ENCODE data around the gene FADS1.

The FADS1 gene

DNA sequence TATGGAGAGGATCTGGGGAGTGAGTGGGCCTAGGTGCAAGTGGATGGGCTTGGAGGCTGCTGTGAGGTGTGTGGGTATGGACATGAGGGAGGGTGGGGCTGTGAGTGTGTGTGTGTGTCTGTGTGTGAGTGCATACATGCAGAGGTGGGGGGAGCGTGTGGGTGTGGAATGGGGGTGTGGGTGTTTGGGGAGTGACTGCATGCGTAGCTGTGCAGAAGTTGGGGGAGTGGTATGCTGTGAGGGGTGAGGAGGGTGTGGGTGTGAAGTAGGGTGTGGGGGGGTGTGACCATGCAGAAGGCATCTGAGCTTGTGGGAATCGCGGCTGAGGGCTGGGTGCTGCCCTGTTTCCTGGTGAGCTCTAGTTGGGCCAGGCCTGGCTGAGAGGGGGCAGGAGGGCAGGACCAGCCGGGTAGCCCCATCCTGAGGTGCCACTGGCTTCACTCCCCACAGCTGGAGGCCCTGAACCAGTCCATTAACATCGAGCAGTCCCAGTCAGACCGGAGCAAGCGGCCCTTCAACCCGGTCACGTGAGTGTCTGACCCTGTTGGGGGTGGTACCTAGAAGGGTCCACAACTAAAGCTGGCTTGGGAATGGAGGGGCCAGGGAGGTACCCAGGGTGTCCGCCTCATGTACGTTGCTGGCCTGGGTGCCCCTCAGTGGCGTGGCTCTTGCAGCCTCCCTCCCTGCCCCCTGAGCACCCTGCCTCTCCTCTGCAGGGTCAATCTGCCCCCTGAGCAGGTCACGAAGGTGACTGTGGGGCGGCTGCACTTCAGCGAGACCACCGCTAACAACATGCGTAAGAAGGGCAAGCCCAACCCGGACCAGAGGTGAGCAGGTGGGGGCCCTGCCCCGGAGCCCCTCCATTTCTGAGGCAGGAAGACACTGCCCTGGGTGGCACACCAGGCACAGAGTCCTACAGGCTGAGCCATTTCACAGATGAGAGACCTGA lies 40.9 kb downstream of the FADS1 start:
- peak in 2 of 5 experiments; percentile 17 to 20 for DNase-seq

DNA sequence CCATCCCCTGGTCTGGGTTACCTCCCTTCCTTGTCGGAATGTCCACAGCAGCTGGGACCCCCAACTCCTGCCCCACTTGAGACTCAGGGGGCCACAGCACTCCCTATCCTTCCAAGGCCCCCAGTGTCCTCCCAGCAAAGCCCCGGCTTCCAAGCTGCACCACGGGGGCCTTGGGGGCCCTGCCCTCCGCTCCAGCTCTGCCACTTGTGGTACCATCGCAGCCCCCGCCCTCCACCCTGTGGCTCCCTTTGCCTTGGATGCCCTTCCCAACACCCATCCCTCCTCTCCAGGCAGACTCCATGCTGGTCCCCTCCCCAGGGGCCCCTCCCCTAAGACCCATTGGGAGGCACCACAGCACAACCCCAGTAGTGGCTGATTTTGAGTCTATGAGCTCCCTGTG lies 41.7 kb downstream of the FADS1 start:
- no peak for DNase-seq

DNA sequence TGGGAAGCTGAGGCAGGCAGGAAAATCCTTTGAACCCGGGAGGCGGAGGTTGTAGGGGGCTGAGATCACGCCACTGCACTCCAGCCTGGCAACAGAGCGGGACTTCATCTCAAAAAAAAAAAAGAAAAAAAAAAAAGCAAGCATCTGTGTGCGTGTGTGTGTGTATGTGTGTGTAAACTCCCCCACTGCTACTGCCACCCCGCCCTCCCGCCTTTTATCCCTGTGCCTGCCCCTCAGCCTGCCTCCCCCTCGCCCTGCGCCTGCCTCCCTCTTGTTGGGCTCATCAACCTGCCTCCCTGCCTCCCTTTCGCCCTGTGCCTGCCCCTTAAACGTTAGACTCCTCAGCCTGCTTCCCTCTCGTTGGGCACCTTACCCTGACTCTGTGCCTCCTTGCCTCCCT lies 42.4 kb downstream of the FADS1 start:
- DNase-seq, result no peak

DNA sequence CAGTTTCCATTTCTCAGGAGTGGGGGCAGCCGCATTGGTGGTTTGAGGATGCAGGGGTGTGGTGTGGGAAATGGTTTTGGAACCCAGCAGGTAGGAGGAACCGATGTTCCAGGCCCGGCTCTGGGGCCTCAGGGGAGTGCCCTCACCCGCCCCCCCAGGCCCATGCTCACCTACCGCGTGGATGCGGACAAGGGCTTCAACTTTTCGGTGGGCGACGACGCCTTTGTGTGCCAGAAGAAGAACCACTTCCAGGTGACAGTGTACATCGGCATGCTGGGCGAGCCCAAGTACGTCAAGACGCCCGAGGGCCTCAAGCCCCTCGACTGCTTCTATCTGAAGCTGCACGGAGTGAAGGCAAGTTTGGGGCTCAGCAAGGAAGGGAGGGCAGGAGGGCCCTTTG lies 43.0 kb downstream of the FADS1 start:
- DNase-seq, result no peak

DNA sequence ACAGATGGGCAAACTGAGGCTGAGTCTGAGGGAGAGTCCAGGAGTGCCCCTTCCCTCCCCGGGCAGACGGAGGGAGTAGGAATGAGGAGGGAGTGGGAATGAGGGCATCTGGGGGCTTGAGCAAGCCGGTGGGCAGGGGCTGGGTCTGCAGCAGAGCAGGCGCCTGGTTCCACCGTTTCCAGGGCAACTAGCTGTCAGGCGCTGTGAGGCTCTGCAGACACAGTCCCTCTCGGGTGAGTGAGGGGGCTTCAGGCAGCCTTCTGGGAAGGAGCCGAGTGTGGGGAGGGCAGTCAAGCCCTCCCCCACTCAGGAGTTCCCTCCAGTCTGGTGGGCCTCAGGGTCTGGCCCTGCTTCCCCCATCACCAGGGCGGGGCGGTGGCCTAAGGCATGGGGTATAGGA lies 43.4 kb downstream of the FADS1 start:
- DNase-seq, result no peak

DNA sequence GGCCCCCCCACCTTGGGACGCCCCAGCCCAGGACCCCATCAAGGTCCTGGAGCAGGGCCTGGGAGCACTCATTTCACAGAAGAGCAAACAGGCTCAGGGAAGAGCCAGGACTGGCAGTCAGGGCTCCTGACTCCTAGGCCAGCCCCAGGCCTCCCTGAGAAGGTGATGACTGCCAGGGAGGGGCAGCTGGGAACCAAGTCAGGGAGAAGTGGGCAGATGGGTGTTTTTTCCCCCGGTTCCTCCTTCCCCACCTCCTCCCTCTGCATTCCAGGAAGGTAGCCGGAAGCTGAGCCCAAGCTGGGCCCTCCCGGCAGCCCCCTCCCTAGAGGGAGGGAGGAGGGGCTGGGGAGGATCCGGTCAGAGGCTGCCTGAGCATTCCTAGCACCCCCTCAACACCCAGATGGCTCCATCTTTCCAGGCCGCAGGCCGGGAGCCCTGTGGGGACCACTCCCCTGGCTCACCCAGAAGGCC lies 44.8 kb downstream of the FADS1 start:
- no peak for DNase-seq

DNA sequence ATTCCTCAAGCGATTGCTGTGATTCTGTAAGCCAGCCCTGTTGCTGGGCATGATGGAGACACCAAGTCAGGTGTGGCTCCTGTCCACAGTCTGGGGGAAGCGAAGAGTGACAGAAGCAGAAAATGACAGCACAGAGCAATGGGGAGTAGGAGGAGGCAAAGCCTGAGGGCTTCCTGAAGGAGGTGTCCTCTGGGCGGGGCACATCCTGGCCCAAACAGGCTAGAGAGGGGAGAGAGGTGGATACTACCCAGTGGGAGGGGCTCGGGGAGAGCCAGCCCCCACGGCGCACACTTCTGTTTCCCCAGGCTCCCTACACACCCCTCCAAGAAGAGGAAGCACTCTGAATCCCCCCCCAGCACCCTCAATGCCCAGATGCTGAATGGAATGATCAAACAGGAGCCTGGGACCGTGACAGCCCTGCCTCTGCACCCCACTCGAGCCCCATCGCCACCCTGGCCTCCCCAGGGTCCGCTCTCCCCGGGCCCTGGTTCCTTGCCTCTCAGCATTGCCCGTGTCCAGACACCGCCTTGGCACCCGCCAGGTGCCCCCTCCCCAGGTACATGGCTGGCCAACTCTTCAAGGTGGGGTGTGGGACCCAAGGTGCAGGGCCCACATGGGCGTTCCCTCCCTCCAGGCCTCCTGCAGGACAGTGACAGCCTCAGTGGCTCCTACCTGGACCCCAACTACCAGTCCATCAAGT lies 45.5 kb downstream of the FADS1 start:
- no peak for DNase-seq

DNA sequence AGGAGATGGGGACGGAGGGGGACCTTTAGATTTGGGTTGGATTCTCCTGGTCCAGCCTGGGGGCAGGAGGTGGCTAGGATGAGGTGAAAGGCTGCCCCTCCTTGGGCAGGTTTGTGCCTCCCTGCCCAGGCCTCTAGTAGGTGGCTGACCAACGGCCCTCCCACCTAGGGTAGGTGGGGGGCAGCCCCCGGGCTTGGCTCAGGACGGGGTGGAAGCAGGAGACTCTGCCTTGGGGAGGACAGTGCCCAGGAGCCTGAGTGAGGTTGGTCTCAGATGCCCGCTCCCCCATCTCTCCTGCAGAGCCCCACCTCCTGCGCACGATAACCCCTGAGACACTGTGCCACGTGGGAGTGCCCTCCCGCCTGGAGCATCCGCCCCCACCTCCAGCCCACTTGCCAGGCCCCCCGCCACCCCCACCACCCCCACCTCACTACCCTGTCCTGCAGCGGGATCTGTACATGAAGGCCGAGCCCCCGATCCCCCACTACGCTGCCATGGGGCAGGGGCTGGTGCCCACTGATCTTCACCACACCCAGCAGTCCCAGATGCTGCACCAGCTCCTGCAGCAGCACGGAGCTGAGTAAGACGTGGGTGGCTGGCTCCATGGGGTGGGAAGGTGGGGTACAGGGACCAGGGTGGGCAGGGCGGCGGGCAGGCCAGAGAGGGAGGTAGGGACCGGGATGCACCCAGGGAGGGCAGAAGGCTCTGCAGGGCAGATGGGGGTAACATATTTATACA lies 46.7 kb downstream of the FADS1 start:
- DNase-seq, result no peak

DNA sequence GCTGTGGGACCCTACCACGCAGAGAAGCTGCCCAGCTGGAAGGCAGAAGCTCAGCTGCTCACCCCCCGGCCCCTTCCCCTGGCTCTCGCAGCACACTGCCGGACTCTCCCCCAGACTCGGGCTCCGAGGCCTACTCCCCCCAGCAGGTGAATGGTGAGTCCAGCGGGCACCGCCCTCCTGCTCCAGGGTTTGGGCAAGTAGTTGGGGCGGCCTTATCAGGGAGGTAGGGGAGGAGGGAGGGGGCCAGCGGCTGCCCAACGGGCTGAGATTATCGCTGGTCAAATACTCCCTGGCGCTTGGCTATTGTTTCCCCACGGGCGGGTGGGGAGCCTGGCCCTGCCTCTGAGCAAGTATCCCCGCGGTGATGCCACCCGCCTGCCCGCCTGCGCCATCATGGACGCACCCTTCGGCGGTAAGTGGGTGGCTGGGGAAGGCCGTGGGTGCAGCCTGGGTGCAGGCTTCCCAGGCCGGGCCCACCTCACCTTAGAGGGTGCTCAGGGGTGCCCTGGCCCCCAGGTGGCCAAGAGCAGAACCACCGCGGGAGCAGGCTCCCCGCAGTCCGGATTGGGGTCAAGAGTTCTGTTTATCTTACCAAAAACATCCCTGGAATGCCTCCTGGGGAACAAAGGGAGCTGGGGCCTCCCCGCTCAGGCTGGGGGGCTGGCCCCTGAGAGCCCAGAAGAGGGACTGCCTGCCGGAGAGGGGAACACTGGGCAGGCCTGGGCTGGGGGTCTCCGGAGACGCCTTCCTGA lies 47.5 kb downstream of the FADS1 start:
- no peak for DNase-seq

DNA sequence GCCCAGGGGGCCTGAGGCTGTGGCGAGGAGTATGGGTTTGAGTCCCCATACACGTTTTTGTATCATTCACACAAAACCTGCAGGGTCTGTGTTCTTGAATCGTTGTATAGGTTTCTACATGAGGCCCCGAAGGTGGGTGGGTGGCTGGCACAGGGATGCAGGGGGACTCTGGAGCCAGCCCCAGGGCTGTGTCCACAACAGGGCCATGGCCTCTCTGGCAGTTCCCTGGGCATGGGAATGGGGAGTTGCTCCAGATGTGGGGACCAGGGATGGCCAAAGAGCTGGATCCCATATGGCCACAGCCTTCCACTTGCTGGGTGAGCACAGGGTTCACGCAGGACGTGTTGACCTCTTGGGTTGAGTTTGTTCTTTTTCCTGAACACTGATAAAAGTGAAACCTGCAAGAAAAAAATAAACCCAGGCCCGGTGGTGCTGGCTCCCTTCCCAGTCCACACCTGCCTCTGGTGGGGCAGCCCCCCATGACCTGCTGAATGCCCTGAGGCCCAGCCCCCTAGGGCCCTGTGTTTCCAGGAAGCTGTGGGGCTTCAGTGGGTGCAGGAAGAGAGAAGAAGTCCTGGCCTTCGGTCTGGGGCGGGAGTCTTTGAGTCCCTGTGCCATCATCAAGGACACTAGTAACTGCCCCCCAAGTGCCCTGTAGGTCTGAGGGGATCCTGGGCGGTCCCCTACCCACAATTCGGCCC lies 48.3 kb downstream of the FADS1 start:
- DNase-seq, result no peak

DNA sequence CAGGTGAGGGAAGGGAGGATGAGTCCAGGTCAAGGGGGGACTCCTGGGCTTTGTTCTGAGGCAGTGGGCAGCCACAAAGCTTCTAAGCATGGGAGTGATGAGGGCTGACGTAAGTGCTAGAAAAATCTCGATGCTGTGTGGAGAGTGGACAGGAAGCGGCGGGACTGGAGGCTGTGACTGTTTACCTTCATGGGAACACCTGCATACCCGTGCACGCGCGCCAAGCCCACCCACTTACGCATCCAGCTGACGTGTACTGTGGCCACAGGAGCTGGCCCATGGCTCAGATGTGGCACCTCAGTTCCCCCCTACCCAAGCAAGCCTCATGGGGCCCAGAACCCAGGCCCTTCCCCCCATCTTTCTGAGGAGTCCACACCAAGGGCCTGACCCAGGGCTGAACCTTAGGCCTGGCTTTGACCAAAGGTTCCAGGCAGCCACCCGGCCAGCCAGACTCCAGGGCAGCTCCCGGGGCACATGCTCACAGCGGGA lies 50.4 kb downstream of the FADS1 start:
- no peak for DNase-seq

DNA sequence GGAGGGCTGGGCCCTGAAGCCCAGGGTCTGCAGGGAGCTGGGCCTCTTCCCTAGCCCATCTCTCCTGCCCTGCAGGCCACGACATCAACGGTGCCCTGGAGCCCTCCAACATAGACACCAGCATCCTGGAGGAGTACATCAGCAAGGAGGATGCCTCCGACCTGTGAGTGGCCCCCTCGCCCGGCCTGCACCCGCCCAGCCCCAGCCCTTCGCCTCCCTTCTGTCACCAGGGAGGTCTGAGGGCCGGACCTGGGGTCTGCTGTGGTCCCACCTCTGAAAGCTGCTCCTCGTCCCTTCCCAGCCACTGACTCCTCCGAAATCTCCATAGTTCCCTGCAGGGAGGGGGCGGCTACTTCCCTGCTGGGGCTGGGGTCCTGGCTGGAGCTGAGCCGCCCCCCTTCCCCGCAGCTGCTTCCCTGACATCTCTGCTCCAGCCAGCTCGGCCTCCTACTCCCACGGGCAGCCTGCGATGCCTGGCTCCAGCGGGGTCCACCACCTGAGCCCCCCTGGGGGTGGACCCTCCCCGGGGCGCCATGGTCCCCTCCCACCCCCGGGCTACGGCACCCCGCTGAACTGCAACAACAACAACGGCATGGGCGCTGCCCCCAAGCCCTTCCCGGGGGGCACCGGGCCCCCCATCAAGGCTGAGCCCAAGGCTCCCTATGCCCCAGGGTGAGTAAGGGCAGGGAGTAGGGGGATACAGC lies 51.1 kb downstream of the FADS1 start:
- no peak for DNase-seq

DNA sequence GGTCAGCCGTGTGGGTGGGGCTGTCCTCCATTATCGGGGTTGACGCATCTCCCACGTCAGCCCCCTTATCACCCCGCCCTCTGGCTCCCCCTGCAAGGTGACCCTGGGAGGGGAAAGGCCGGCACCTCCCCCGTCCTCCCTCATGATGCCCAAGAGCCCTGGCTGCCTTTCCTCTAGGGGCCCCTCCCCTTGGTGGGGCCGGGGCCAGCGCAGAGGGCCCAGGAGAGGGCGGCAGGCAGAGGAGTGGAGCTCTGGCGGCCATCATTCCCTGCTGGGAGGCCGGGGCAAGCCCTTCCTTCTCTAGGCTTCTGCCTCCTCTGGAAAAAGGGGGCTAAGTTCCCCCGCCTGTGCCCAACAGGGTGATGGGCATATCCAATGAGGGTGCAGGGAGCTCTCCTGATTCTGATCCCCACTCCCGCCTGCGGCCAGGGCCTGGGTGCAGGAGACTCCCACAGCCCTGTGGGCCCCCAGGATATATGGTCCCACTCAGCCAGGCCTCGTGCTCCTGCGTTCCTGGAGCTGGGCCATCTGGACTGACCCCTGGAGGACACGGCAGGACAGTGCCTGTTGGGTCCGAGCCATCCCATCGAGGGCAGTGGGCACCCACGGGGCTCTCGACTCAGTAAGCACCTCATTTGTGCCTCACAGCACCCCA lies 52.1 kb downstream of the FADS1 start:
- DNase-seq, result no peak

DNA sequence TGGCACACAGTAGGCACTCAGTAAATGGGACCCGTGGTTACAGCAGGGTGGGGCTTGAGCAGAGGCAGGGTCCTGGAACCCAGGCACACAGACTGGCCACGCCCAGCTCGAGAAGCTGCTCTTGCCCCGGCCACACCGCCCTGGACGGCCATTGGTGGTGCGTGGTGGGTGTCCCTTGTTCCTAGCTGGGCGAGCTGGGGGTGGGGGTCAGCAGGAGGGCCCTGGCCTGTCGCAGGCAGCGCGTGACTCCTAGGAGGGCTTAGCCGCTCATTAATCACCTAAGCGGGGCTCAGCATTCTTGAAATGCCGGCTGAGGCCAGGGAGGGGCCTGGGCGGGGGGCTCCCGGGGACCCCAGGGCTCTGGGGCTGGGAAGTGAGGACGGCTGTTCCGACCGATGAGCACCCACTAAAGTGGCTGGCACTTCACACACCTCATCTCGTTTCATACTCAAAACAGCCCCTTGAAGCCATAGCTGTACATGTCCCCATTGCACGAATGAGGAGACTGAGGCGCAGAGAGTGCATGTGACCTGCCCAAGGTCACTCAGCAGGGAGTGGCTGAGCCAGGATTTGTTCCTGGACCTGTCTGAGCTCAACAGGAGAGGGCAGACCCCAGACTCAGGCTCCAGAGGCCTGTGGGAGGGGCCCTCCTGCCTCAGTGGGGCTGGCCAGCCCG lies 52.7 kb downstream of the FADS1 start:
- DNase-seq, result no peak

DNA sequence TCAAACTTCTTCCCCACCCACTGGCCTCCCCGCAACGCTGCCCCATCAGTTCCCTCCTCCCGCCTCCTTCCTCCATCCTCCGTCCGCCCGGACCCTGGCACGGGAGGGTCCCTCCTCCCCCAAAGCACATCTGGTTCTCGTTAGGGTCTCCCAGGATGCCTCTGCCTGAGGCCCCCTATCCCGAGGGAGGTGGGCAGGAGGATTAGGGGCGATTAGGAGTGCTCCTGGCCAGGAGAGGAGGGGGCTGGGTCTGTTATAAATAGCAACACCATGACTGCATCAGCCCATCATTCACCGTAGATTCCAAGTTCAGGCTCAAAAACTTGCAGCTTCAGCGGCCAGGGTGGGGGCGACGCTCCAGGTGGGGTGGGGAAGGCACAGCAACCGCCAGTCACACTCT lies 54.0 kb downstream of the FADS1 start:
- no peak for DNase-seq

DNA sequence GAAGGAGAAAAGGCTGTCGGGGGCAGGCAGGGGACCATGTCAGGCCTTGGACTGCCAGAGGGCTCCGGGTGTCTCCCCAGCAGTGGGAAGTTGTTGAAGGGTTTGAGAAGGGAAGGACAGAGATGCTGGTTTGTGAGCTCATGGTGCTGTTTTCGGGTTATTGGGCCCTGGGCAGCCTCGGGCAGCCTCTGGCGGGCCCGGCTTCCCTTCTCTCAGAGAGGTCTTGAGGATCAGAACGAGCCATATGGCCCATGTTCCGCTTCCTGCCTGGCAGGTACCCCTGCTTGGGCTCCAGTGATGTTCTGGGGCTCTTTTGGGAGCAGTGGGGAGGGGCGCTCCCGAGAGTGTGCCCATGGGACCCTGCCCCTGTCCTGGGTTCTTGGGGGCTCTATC lies 54.6 kb downstream of the FADS1 start:
- no peak for DNase-seq

DNA sequence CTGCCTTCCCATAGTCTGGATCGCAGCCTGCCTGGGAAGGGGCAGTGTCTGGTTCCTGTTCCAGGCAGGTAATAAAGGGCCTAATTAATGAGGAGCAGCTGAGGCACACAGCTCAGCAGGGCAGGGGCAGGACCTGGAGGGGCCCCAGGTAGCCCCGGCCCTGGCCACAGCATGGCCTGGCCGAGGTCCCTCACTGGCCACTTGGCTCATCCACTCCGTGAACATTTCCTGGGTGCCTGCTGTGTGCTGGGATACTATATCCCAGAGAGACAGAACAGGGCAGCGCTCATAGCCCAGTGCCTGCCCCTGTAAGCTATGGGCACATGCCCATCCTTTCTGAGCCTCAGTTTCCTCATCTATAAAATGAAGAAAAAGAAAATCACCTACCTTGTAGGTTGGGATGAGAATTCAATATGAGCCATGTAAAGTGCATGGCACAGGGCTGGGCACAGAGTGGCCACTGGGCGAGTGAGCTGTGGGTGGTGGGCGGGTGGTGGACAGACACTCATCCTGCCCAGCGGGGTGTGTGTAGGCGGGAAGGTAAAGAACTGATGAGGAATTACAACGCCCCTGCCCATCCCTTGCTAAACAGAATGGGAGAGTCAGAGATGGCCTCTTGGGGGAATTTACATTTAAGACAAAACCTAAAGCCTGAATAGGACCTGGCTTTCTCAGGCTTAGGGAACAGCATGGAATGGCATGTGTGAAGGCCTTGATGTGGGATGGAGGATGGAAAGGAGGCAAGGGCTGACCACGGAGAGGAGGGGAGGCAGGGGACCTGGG lies 55.2 kb downstream of the FADS1 start:
- DNase-seq, result no peak

DNA sequence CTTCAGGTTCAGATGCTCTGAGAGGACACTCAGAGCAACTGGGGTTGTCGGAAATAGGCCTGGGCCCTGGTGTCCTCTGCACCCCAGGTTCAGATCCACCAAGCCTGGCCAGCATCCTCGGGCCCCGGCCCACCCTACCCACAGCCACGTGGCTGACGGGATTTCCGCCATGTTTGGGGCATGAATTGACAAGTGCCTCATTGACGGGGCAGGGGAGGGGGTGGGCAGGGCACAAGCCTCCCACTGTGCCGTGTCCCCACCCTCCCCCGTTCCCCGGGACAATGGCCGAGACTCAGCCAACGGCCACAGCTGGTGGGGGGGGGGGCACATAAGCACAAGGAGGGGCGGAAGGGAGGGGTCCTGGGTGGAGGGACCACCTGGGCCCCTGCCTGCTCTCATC lies 55.9 kb downstream of the FADS1 start:
- DNase-seq, result no peak

DNA sequence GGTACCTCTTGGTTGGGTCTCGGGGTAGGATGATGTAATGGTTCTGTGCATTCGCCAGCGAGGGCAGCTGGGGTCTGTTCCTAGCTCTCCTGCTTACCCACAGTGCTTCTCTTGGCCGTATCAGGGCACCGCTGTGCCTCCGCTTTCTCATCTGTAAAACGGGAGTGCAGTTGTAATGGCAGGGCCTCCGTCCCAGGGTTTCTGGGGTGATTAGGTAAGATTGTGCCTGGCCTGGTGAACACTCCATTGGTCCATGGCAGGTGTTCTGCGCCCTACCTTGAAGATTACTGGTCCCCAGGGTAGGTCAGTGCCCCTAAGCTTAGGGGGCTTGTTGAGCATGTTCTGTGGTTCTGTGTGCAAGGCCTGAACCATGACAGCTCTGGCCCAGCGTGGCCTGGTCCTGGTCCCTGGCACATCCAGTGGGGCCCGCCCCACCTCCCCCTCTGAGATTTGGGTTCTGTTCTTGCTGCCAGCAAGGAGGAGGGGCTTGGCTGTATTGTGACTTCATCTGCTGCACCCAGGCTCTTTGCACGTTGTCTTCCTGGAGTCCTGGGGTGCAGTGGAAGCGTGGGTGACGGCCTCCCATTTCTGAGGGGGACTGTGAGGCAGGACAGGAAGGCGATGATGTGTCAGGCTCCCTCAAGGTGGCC lies 59.5 kb downstream of the FADS1 start:
- no peak for DNase-seq

Data from T-helper 2 cell (primary cell).